ENCODE data around the gene PDE4B. TPM values are rescaled to one million over a fixed set of nuclear protein-coding genes. Genes with fewer than 3 reads are reported as not detected.

The PDE4B gene
- total RNA-seq, 1 donor from 2014 or later: 7.6 TPM

DNA sequence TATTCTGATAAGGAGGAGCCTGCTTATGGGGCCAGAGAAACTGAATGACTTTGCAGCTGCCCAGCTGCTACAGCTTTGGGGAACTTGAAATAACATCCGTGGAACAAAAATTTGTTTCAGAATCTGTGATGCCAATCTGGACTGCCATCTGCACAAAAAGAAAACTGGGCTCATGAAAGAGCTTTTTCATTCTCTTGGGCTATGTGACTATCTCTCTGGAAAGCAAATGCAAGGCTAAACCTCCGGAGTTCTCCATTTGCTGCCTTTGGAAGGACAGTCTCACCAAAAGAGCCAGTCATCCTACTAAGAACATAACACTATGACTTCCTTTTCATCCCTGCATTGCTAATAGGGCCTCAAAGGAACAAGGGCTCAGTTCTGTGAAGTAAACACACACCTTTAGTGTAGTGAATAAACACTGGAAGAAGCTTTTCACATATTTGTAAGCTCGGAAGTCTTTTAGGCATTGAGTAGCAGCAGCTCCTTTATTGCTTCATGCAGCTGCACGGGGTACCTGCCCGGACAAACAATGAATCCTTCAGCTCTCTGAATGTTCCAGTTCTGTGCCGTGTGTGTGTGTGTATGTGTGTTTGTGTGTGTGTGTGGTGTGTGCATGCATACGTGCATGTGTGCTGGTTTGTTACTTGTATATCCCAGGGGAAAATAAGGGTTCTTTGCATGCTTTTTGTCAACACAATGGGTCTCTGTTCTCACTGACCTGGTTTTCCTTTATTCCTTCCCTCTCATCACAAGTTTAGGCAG lies 485.7 kb downstream of the PDE4B start:
- Histone ChIP-seq H3K27ac (ENCODE audit: low read depth, low read length) (no peak overlapping the region), H2AFZ (ENCODE audit: low read depth, low read length) (peak overlapping the region; percentile 49), H3K9ac (ENCODE audit: low read length) (no peak overlapping the region), H3K4me1 (ENCODE audit: insufficient read depth, low read length) (peaks cover 7% of the 10 kb centered on the region), H3K79me2 (ENCODE audit: insufficient read depth, low read length) (no peaks in the 10 kb centered on the region), H3K9me3 (ENCODE audit: insufficient read depth, low read depth, low read length) (no peaks in the 10 kb centered on the region), H3K27me3 (ENCODE audit: insufficient read depth, low read length) (no peaks in the 10 kb centered on the region), H3K4me3 (ENCODE audit: insufficient read depth, low read depth, low read length) (no peak overlapping the region), H3K36me3 (ENCODE audit: insufficient read depth, low read length) (no peaks in the 10 kb centered on the region), H3K4me2 (ENCODE audit: low read length) (no peak overlapping the region), H4K20me1 (ENCODE audit: insufficient read depth, low read length) (no peaks in the 10 kb centered on the region)
- no peak overlapping the region for H3K4me3 Mint-ChIP-seq (ENCODE audit: unreplicated experiment)
- no peak overlapping the region for H3K27ac Mint-ChIP-seq (ENCODE audit: unreplicated experiment)
- H3K9me3 Mint-ChIP-seq (ENCODE audit: unreplicated experiment): no peaks in the 10 kb centered on the region
- DNase-seq (ENCODE audit: low read depth): no peak
- peaks cover 21% of the 10 kb centered on the region for H3K4me1 Mint-ChIP-seq (ENCODE audit: low read depth, unreplicated experiment)
- H3K36me3 Mint-ChIP-seq (ENCODE audit: low read depth, unreplicated experiment): no peaks in the 10 kb centered on the region
- no peak for FAIRE-seq
- TF ChIP-seq EZH2 (IDR thresholded peaks at IDR 0.05; ENCODE audit: insufficient read depth, low read length): no peak
- TF ChIP-seq, protein P1, sequence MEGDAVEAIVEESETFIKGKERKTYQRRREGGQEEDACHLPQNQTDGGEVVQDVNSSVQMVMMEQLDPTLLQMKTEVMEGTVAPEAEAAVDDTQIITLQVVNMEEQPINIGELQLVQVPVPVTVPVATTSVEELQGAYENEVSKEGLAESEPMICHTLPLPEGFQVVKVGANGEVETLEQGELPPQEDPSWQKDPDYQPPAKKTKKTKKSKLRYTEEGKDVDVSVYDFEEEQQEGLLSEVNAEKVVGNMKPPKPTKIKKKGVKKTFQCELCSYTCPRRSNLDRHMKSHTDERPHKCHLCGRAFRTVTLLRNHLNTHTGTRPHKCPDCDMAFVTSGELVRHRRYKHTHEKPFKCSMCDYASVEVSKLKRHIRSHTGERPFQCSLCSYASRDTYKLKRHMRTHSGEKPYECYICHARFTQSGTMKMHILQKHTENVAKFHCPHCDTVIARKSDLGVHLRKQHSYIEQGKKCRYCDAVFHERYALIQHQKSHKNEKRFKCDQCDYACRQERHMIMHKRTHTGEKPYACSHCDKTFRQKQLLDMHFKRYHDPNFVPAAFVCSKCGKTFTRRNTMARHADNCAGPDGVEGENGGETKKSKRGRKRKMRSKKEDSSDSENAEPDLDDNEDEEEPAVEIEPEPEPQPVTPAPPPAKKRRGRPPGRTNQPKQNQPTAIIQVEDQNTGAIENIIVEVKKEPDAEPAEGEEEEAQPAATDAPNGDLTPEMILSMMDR (IDR thresholded peaks at IDR 0.05; ENCODE audit: insufficient read depth, low read depth, low read length): no peak
- H3K27me3 Mint-ChIP-seq (ENCODE audit: low read depth, unreplicated experiment): no peaks in the 10 kb centered on the region

DNA sequence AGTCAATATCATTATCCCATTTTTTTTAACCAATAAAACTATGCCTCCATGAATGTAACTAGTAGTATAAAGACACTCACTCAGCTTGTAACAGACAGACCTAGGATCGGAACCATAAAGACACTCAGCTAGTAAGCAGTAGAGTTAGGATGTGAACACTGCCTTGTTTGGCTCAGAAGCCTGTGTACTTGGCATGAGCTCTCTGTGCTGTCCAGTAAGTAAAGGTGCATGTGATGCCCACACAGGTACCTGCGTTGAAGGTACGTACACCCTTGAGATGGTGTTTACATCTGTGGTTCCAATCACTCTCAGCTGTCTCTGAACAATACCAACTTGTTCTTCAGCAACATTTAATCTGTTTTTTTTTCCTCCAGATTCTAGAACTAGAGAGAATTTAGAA lies 489.1 kb downstream of the PDE4B start:
- no peak for DNase-seq (ENCODE audit: low read depth)
- no peaks in the 10 kb centered on the region for H3K79me2 ChIP-seq (ENCODE audit: insufficient read depth, low read length)
- H3K4me1 ChIP-seq (ENCODE audit: insufficient read depth, low read length): peaks cover 8% of the 10 kb centered on the region
- peak overlapping the region; percentile 11 for H2AFZ ChIP-seq (ENCODE audit: low read depth, low read length)
- Mint-ChIP-seq H3K36me3 (ENCODE audit: low read depth, unreplicated experiment) (no peaks in the 10 kb centered on the region), H3K27me3 (ENCODE audit: low read depth, unreplicated experiment) (no peaks in the 10 kb centered on the region), H3K9me3 (ENCODE audit: unreplicated experiment) (no peaks in the 10 kb centered on the region), H3K27ac (ENCODE audit: unreplicated experiment) (no peak overlapping the region), H3K4me1 (ENCODE audit: low read depth, unreplicated experiment) (peaks cover 19% of the 10 kb centered on the region), H3K4me3 (ENCODE audit: unreplicated experiment) (no peak overlapping the region)
- no peak overlapping the region for H3K4me3 ChIP-seq (ENCODE audit: insufficient read depth, low read depth, low read length)
- TF ChIP-seq, protein P1 (IDR thresholded peaks at IDR 0.05; ENCODE audit: insufficient read depth, low read depth, low read length): no peak
- no peak for TF ChIP-seq EZH2 (IDR thresholded peaks at IDR 0.05; ENCODE audit: insufficient read depth, low read length)
- no peak for FAIRE-seq
- H4K20me1 ChIP-seq (ENCODE audit: insufficient read depth, low read length): no peaks in the 10 kb centered on the region
- no peak overlapping the region for H3K27ac ChIP-seq (ENCODE audit: low read depth, low read length)
- H3K9ac ChIP-seq (ENCODE audit: low read length): no peak overlapping the region
- H3K36me3 ChIP-seq (ENCODE audit: insufficient read depth, low read length): no peaks in the 10 kb centered on the region
- no peak overlapping the region for H3K4me2 ChIP-seq (ENCODE audit: low read length)
- H3K27me3 ChIP-seq (ENCODE audit: insufficient read depth, low read length): no peaks in the 10 kb centered on the region
- no peaks in the 10 kb centered on the region for H3K9me3 ChIP-seq (ENCODE audit: insufficient read depth, low read depth, low read length)

GRCh38 chr1:66282343-66282852 lies 489.7 kb downstream of the PDE4B start:
- H3K27ac ChIP-seq (ENCODE audit: low read depth, low read length): peak overlapping the region; percentile 23

More at GRCh38 chr1:66282343-66282852, 489.7 kb downstream of the PDE4B start:
- TF ChIP-seq, protein P1 (IDR thresholded peaks at IDR 0.05; ENCODE audit: insufficient read depth, low read depth, low read length): no peak
- TF ChIP-seq EZH2 (IDR thresholded peaks at IDR 0.05; ENCODE audit: insufficient read depth, low read length): no peak
- Mint-ChIP-seq H3K4me3 (ENCODE audit: unreplicated experiment) (no peak overlapping the region), H3K27me3 (ENCODE audit: low read depth, unreplicated experiment) (no peaks in the 10 kb centered on the region), H3K9me3 (ENCODE audit: unreplicated experiment) (no peaks in the 10 kb centered on the region), H3K4me1 (ENCODE audit: low read depth, unreplicated experiment) (peaks cover 19% of the 10 kb centered on the region), H3K27ac (ENCODE audit: unreplicated experiment) (peak overlapping the region; percentile 29), H3K36me3 (ENCODE audit: low read depth, unreplicated experiment) (no peaks in the 10 kb centered on the region)
- Histone ChIP-seq H4K20me1 (ENCODE audit: insufficient read depth, low read length) (no peaks in the 10 kb centered on the region), H3K36me3 (ENCODE audit: insufficient read depth, low read length) (no peaks in the 10 kb centered on the region), H3K27me3 (ENCODE audit: insufficient read depth, low read length) (no peaks in the 10 kb centered on the region), H3K79me2 (ENCODE audit: insufficient read depth, low read length) (no peaks in the 10 kb centered on the region), H3K9me3 (ENCODE audit: insufficient read depth, low read depth, low read length) (no peaks in the 10 kb centered on the region), H3K9ac (ENCODE audit: low read length) (no peak overlapping the region), H3K4me1 (ENCODE audit: insufficient read depth, low read length) (peaks cover 8% of the 10 kb centered on the region), H3K4me3 (ENCODE audit: insufficient read depth, low read depth, low read length) (no peak overlapping the region), H3K4me2 (ENCODE audit: low read length) (peak overlapping the region; percentile 14), H2AFZ (ENCODE audit: low read depth, low read length) (peak overlapping the region; percentile 11)
- FAIRE-seq: no peak
- DNase-seq (ENCODE audit: low read depth): peak; percentile 92
